Right lobe of liver (tissue), 4 donors: ENCODE data around the gene TSPAN31.

ENCODE experiments used
- POLR2A ChIP-seq: fragments of 450-650 bp; IDR thresholded peaks from one replicate; pipeline ENCODE4 v1.6.1; 2017; ENCODE audit warnings: antibody characterized with exemption, mild to moderate bottlenecking
- TF ChIP-seq, protein P1 (sequence below), 4 donors: fragments of 200-600 bp in 3 of 4; fragments of 450-650 bp in 1 of 4; IDR thresholded peaks; one replicate each; pipeline versions ENCODE4 v1.5.1 to v1.8.0; 2016 to 2022; ENCODE audit warnings: antibody characterized with exemption in 4 of 4, mild to moderate bottlenecking in 2 of 4
- donor health status: DM: no; HTN: no; CAD: no.
- donor health status: DM: no; HTN: no; CAD: no.
- donor health status: DM: no; HTN: yes; CAD: no.

DNA sequence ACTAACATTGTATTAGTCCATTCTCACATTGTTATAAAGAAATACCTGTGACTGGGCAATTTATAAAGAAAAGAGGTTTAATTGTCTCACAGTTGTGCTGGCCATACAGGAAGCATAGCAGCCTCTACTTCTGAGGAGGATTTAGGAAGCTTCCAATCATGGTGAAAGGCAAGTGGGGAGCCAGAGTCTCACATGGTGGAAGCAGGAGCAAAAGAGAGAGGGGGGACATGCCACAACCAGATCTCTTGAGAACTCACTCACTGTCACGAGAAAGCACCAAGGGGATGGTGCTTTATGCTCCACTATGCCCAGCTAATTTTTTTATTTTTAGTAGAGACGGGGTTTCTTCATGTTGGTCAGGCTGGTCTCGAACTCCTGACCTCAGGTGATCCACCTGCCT lies 37.6 kb upstream of the TSPAN31 start:
- TF ChIP-seq, protein P1, sequence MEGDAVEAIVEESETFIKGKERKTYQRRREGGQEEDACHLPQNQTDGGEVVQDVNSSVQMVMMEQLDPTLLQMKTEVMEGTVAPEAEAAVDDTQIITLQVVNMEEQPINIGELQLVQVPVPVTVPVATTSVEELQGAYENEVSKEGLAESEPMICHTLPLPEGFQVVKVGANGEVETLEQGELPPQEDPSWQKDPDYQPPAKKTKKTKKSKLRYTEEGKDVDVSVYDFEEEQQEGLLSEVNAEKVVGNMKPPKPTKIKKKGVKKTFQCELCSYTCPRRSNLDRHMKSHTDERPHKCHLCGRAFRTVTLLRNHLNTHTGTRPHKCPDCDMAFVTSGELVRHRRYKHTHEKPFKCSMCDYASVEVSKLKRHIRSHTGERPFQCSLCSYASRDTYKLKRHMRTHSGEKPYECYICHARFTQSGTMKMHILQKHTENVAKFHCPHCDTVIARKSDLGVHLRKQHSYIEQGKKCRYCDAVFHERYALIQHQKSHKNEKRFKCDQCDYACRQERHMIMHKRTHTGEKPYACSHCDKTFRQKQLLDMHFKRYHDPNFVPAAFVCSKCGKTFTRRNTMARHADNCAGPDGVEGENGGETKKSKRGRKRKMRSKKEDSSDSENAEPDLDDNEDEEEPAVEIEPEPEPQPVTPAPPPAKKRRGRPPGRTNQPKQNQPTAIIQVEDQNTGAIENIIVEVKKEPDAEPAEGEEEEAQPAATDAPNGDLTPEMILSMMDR (IDR thresholded peaks at IDR 0.05), result no peak
- no peak for TF ChIP-seq POLR2A
